Measurements from ENCODE around the gene TRAPPC11.

TRAPPC11 gene

GRCh38 chr4:183636923-183637322 lies 22.2 kb upstream of the TRAPPC11 start:
- DNase-seq (ENCODE audit: low read depth in 2 of 2, low spot score in 1 of 2), result no peak

- DNase-seq (ENCODE audit: low read depth in 2 of 2, low spot score in 1 of 2), result no peak
Observed at GRCh38 chr4:183637461-183637860, 21.6 kb upstream of the TRAPPC11 start.

GRCh38 chr4:183638436-183638835 lies 20.7 kb upstream of the TRAPPC11 start:
- no peak for DNase-seq (ENCODE audit: low read depth in 2 of 2, low spot score in 1 of 2)

GRCh38 chr4:183639291-183639690 lies 19.8 kb upstream of the TRAPPC11 start:
- no peak for DNase-seq (ENCODE audit: low read depth in 2 of 2, low spot score in 1 of 2)

GRCh38 chr4:183645326-183645725 lies 13.8 kb upstream of the TRAPPC11 start:
- DNase-seq (ENCODE audit: low read depth in 2 of 2, low spot score in 1 of 2), result no peak

GRCh38 chr4:183657564-183657963 lies 1.5 kb upstream of the TRAPPC11 start:
- no peak for DNase-seq (ENCODE audit: low read depth in 2 of 2, low spot score in 1 of 2)

- peak in 1 of 2 donors; percentile 0 for DNase-seq (ENCODE audit: low read depth in 2 of 2, low spot score in 1 of 2)
Observed at GRCh38 chr4:183658362-183659028, 598 bp upstream of the TRAPPC11 start.

- no peak for DNase-seq (ENCODE audit: low read depth in 2 of 2, low spot score in 1 of 2)
Observed at GRCh38 chr4:183659872-183660242, 764 bp downstream of the TRAPPC11 start.

GRCh38 chr4:183666088-183666487 lies 7.0 kb downstream of the TRAPPC11 start:
- DNase-seq (ENCODE audit: low read depth in 2 of 2, low spot score in 1 of 2), result no peak

GRCh38 chr4:183670251-183670650 lies 11.2 kb downstream of the TRAPPC11 start:
- DNase-seq (ENCODE audit: low read depth in 2 of 2, low spot score in 1 of 2), result no peak

- no peak for DNase-seq (ENCODE audit: low read depth in 2 of 2, low spot score in 1 of 2)
Observed at GRCh38 chr4:183670960-183671555, 12.0 kb downstream of the TRAPPC11 start.

- DNase-seq (ENCODE audit: low read depth in 2 of 2, low spot score in 1 of 2), result no peak
Observed at GRCh38 chr4:183674153-183674552, 15.1 kb downstream of the TRAPPC11 start.

GRCh38 chr4:183675625-183676024 lies 16.5 kb downstream of the TRAPPC11 start:
- DNase-seq (ENCODE audit: low read depth in 2 of 2, low spot score in 1 of 2), result no peak

GRCh38 chr4:183681119-183681518 lies 22.0 kb downstream of the TRAPPC11 start:
- DNase-seq (ENCODE audit: low read depth in 2 of 2, low spot score in 1 of 2), result no peak

GRCh38 chr4:183686461-183686860 lies 27.4 kb downstream of the TRAPPC11 start:
- no peak for DNase-seq (ENCODE audit: low read depth in 2 of 2, low spot score in 1 of 2)

- no peak for DNase-seq (ENCODE audit: low read depth in 2 of 2, low spot score in 1 of 2)
Observed at GRCh38 chr4:183688216-183688615, 29.1 kb downstream of the TRAPPC11 start.

GRCh38 chr4:183691006-183691405 lies 31.9 kb downstream of the TRAPPC11 start:
- DNase-seq (ENCODE audit: low read depth in 2 of 2, low spot score in 1 of 2), result no peak

GRCh38 chr4:183691897-183692296 lies 32.8 kb downstream of the TRAPPC11 start:
- DNase-seq (ENCODE audit: low read depth in 2 of 2, low spot score in 1 of 2), result no peak

- no peak for DNase-seq (ENCODE audit: low read depth in 2 of 2, low spot score in 1 of 2)
Observed at GRCh38 chr4:183698909-183699308, 39.8 kb downstream of the TRAPPC11 start.

- DNase-seq (ENCODE audit: low read depth in 2 of 2, low spot score in 1 of 2), result no peak
Observed at GRCh38 chr4:183700407-183700806, 41.3 kb downstream of the TRAPPC11 start.

- DNase-seq (ENCODE audit: low read depth in 2 of 2, low spot score in 1 of 2), result no peak
Observed at GRCh38 chr4:183702492-183702891, 43.4 kb downstream of the TRAPPC11 start.

GRCh38 chr4:183714626-183715025 lies 55.5 kb downstream of the TRAPPC11 start:
- DNase-seq (ENCODE audit: low read depth in 2 of 2, low spot score in 1 of 2), result no peak

- no peak for DNase-seq (ENCODE audit: low read depth in 2 of 2, low spot score in 1 of 2)
Observed at GRCh38 chr4:183716302-183716701, 57.2 kb downstream of the TRAPPC11 start.

All from stimulated activated CD8-positive, alpha-beta memory T cell treated with anti-CD3 and anti-CD28 coated beads, Interleukin-4, amount 100 ng/mL, for 1 hour (primary cell).